Spinal cord (tissue), 10 donors: ENCODE data around the gene PLEKHG2. TPM values are rescaled to one million over a fixed set of nuclear protein-coding genes. Genes with fewer than 3 reads are reported as not detected.
A peak's percentile ranks its signal among the peaks of the same experiment; 100 is the strongest.

ENCODE experiments used
- DNase-seq, 6 donors: peaks; one replicate each; pipeline versions ENCODE4 v3.0.0 to v3.0.0-alpha.2; 2013 to 2015; ENCODE audit warnings: low spot score in 6 of 6, low read depth in 4 of 6
- H3K27ac ChIP-seq: one replicate; pipeline ENCODE4 v1.5.1; 2013; ENCODE audit warnings: low read depth, low read length, control low read depth
- H3K27me3 ChIP-seq: one replicate; pipeline ENCODE4 v1.6.1; 2013; ENCODE audit warnings: low read length; ENCODE audit not compliant: control insufficient read depth, insufficient read depth
- H3K36me3 ChIP-seq: one replicate; pipeline ENCODE4 v1.6.1; 2013; ENCODE audit warnings: low read length; ENCODE audit not compliant: control insufficient read depth, insufficient read depth
- H3K4me1 ChIP-seq: one replicate; pipeline ENCODE4 v1.6.1; 2013; ENCODE audit warnings: low read length; ENCODE audit not compliant: control insufficient read depth, insufficient read depth
- H3K4me3 ChIP-seq: one replicate; pipeline ENCODE4 v1.5.1; 2013; ENCODE audit warnings: low read depth, low read length, control low read depth
- H3K9me3 ChIP-seq: one replicate; pipeline ENCODE4 v1.6.1; 2013; ENCODE audit warnings: low read length; ENCODE audit not compliant: control insufficient read depth, insufficient read depth
- WGBS: methylation state at CpG from one replicate; pipeline ENCODE4 v1.1.5; 2013; ENCODE audit warnings: missing lambda C conversion rate; ENCODE audit not compliant: insufficient coverage; 5-methylcytosine and 5-hydroxymethylcytosine counted together
- polyA plus RNA-seq, 2 donors: library from polyadenylated mRNA; unstranded; fragments of 120-200 nt; gene quantifications; one replicate each; pipeline ENCODE4 v1.2.1, GENCODE V29; 2013; ENCODE audit not compliant: insufficient read length in 2 of 2
- total RNA-seq, 2 donors: library from RNA; depleted of rRNA in 1 of 2; stranded (reverse); fragments of 120-200 nt in 1 of 2; fragments of >200 nt in 1 of 2; gene quantifications; one replicate each; pipeline versions ENCODE4 v1.2.3 to v1.2.4, GENCODE V29; 2013 to 2014
- donor health status: healthy.

Gene PLEKHG2
- total and polyA plus RNA-seq, 4 donors, result 14.2 to 58.2 (median 37.2) TPM

DNA sequence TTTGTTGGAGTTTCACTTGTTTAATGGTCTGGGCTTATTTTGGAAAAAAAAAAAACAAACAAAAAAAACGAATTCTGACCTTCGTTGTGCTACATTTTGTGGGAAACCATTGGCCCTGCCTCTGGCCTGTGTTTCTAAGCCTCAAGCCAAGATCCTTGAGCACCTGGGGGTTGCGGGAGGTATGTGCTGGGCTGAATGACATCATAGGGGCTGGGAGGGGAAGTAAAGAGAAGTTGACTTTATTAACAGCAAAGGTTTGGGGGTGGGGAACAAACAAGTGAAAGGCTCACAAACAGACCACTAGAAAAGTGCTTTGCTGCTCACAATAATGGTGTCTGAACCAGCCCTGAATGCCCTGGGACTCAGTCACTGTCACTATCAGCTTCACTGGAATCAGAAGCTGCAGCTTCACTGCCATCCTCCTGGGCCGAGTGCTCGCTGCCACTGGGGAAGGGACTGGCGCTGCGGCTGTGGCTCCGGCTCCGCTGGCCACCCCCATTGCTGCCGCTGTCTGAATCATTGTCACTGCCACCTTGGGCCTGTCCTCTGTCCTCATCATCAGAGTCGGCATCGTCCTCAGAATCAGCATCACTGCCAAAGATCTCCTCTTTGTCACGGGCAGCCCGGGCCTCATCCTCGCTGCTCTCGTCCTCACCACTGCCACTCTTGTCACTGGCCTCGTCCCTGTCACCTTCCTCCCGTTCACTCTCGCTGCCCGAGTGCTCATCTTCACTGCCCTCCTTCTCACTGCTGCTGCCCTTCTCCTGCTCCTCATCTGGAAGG, 26.6 kb upstream of the PLEKHG2 start:
- 86% methylated on average over 18 of the region's 20 CpGs for WGBS
- Histone ChIP-seq H3K9me3 (no peaks in the 10 kb centered on the region), H3K4me1 (peaks cover 12% of the 10 kb centered on the region), H3K4me3 (no peak overlapping the region), H3K27ac (no peak overlapping the region), H3K36me3 (peaks cover 84% of the 10 kb centered on the region), H3K27me3 (no peaks in the 10 kb centered on the region)
- DNase-seq, result no peak

DNA sequence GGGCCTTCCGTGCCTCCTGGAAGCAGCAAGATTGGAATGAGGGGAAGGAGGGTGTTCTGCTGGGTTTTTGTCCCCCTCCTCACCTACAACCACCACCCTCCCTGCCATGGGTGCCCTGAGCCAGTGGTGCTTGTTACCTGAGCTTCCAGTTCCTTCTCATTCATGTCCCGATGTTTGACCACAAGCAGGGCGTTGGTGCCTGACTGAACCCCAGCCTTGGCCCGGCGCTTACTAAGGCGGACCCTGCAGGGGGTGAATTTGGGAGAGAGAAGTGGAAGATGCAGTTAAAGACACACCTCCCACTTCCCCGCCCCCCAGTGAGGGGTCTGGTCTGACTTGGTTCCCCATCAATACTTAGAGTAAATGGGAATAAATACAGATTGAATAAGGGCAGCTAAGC, 25.9 kb upstream of the PLEKHG2 start:
- no peak overlapping the region for H3K4me3 ChIP-seq
- no peak overlapping the region for H3K27ac ChIP-seq
- no peaks in the 10 kb centered on the region for H3K9me3 ChIP-seq
- H3K27me3 ChIP-seq, result no peaks in the 10 kb centered on the region
- H3K36me3 ChIP-seq, result peaks cover 76% of the 10 kb centered on the region
- peaks cover 12% of the 10 kb centered on the region for H3K4me1 ChIP-seq
- no CpG with 5 or more reads among the region's 7 CpGs for WGBS
- DNase-seq, result no peak

- H3K4me1 ChIP-seq, result peaks cover 19% of the 10 kb centered on the region
- peaks cover 65% of the 10 kb centered on the region for H3K36me3 ChIP-seq
- H3K27me3 ChIP-seq, result no peaks in the 10 kb centered on the region
- no peak overlapping the region for H3K27ac ChIP-seq
- H3K4me3 ChIP-seq, result no peak overlapping the region
- no peak for DNase-seq
- 100% methylated on average over 1 of the region's 5 CpGs for WGBS
- no peaks in the 10 kb centered on the region for H3K9me3 ChIP-seq
Observed at GRCh38 chr19:39388657-39389056, 23.8 kb upstream of the PLEKHG2 start.

GRCh38 chr19:39389631-39390414, 22.6 kb upstream of the PLEKHG2 start:
- WGBS, result 80% methylated on average over 8 of the region's 13 CpGs
- DNase-seq, result no peak
- Histone ChIP-seq H3K27me3 (no peaks in the 10 kb centered on the region), H3K4me1 (peaks cover 19% of the 10 kb centered on the region), H3K9me3 (no peaks in the 10 kb centered on the region), H3K27ac (peak overlapping the region; percentile 99), H3K36me3 (peaks cover 64% of the 10 kb centered on the region), H3K4me3 (peak overlapping the region; percentile 93)

DNA sequence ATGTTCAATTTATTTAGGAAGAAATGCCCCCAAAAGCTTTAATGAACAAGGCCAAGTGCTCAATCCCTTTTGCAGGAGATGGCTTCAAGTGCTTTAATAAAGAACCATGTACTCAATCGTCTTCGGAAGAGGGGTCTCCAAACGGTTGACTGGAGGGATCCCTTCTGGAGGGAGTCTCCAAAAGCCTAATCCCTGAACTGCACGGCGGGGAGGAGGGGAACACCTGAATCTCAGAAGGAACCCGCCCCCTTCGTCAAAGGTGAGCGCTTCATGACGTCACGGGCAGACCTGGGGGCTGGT, 22.1 kb upstream of the PLEKHG2 start:
- Histone ChIP-seq H3K4me3 (peak overlapping the region; percentile 93), H3K9me3 (no peaks in the 10 kb centered on the region), H3K36me3 (peaks cover 64% of the 10 kb centered on the region), H3K27me3 (no peaks in the 10 kb centered on the region), H3K4me1 (peaks cover 19% of the 10 kb centered on the region), H3K27ac (peak overlapping the region; percentile 99)
- no peak for DNase-seq
- 0% methylated on average over 10 of the region's 10 CpGs for WGBS

- 0% methylated on average over 60 of the region's 60 CpGs for WGBS
- Histone ChIP-seq H3K36me3 (peaks cover 63% of the 10 kb centered on the region), H3K9me3 (no peaks in the 10 kb centered on the region), H3K4me3 (peak within 1 kb of the TSS; percentile 93), H3K27ac (peak within 1 kb of the TSS; percentile 99), H3K27me3 (no peaks in the 10 kb centered on the region), H3K4me1 (peaks cover 19% of the 10 kb centered on the region)
- peak; percentile 98 to 100 (median 100) for DNase-seq
Observed at GRCh38 chr19:39390751-39391437, 21.6 kb upstream of the PLEKHG2 start, which contains the start of the genes MED29 and PAF1. MED29 (plus strand) TSS chr19:39391378; CDS start chr19:39391423, 45 bp downstream. PAF1 (minus strand) TSS chr19:39391106; CDS start chr19:39390864, 242 bp downstream.

GRCh38 chr19:39397360-39398296, 14.8 kb upstream of the PLEKHG2 start:
- Histone ChIP-seq H3K27me3 (no peaks in the 10 kb centered on the region), H3K27ac (peak overlapping the region; percentile 62), H3K9me3 (no peaks in the 10 kb centered on the region), H3K36me3 (peaks cover 61% of the 10 kb centered on the region), H3K4me1 (peaks cover 23% of the 10 kb centered on the region), H3K4me3 (no peak overlapping the region)
- peak in 2 of 6 donors; percentile 72 to 85 for DNase-seq
- WGBS, result 44% methylated on average over 13 of the region's 17 CpGs

DNA sequence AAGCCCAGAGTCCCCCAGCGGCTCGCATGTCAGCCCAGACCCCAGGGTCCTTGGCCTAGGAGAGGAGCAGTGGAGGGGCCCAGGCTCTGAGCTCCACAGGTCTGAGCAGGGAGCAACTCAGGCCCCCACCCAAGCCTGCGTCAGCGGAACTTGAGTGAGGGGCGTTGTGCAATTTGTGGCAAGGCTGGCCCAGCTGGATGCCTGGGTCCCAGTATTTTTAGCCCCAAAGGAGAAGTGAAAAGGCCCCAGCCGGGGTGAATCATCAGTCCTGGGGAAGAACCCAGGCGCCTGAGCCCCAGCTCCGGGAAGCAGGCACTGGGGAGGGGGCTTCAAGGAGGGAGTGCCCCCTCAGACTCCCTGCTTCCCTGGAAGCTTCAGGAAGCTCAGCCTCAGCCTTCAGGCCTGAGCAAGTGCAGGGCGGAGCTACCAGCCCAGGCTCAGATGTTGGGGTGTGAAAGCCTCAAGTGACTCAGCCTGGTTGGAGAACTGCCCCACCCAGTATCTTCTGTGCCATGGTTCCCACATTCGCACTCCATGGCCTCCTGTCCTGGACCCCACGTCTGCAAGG, 14.1 kb upstream of the PLEKHG2 start:
- H3K9me3 ChIP-seq, result no peaks in the 10 kb centered on the region
- no peak for DNase-seq
- peaks cover 58% of the 10 kb centered on the region for H3K36me3 ChIP-seq
- peaks cover 1% of the 10 kb centered on the region for H3K27me3 ChIP-seq
- H3K4me1 ChIP-seq, result peaks cover 31% of the 10 kb centered on the region
- H3K27ac ChIP-seq, result no peak overlapping the region
- H3K4me3 ChIP-seq, result no peak overlapping the region
- WGBS, result 93% methylated on average over 11 of the region's 11 CpGs
